Fibroblast of lung (primary cell): ENCODE results near the gene NR2F6. TPM values are rescaled to one million over a fixed set of nuclear protein-coding genes. Genes with fewer than 3 reads are reported as not detected.
A peak's percentile ranks its signal among the peaks of the same experiment; 100 is the strongest.

Source experiments
- DNase-seq, 2 donors: peaks; one replicate each; pipeline versions ENCODE4 v3.0.0 to v3.0.0-alpha.2; 2010; ENCODE audit warnings: low read depth in 2 of 2
- H2AFZ ChIP-seq: 2 replicates; pipeline ENCODE4 v1.5.1; 2012; ENCODE audit warnings: low read length, control low read depth, inconsistent platforms
- H3K27ac ChIP-seq: 2 replicates; pipeline ENCODE4 v1.5.1; 2011; ENCODE audit warnings: low read length, control low read depth; ENCODE audit not compliant: insufficient read depth
- H3K27me3 ChIP-seq: 2 replicates; pipeline ENCODE4 v1.5.1; 2011; ENCODE audit warnings: mild to moderate bottlenecking, low read length; ENCODE audit not compliant: control insufficient read depth, insufficient read depth
- H3K36me3 ChIP-seq: 2 replicates; pipeline ENCODE4 v1.5.1; 2011; ENCODE audit warnings: low read length; ENCODE audit not compliant: control insufficient read depth, insufficient read depth
- H3K4me1 ChIP-seq: 2 replicates; pipeline ENCODE4 v1.5.1; 2011; ENCODE audit warnings: low read length; ENCODE audit not compliant: control insufficient read depth, insufficient read depth; ENCODE audit errors: extremely low read depth
- H3K4me2 ChIP-seq: 2 replicates; pipeline ENCODE4 v1.5.1; 2011; ENCODE audit warnings: low read length, control low read depth; ENCODE audit not compliant: insufficient read depth; ENCODE audit errors: extremely low read depth
- H3K4me3 ChIP-seq, 4 experiments: fragments of 200-600 bp in 1 of 4; sonication (generic) in 1 of 4; replicated peaks in 1 of 4; 2 replicates each; pipeline ENCODE4 v1.5.1; 2011 to 2016; ENCODE audit warnings: low read length in 4 of 4, low read depth in 3 of 4, mild to moderate bottlenecking in 3 of 4, control low read depth in 2 of 4, inconsistent platforms in 1 of 4, mixed read lengths in 1 of 4; ENCODE audit not compliant: insufficient read depth in 1 of 4; ENCODE audit errors: control extremely low read depth in 1 of 4
- H3K79me2 ChIP-seq: 2 replicates; pipeline ENCODE4 v1.5.1; 2012; ENCODE audit warnings: mild to moderate bottlenecking, low read length, inconsistent platforms; ENCODE audit not compliant: control insufficient read depth, insufficient read depth
- H3K9ac ChIP-seq: 2 replicates; pipeline ENCODE4 v1.5.1; 2011; ENCODE audit warnings: mild to moderate bottlenecking, low read length, control low read depth; ENCODE audit not compliant: insufficient read depth
- H3K9me3 ChIP-seq: 2 replicates; pipeline ENCODE4 v1.5.1; 2012; ENCODE audit warnings: low read depth, low read length; ENCODE audit not compliant: control insufficient read depth, insufficient read depth
- H4K20me1 ChIP-seq: 2 replicates; pipeline ENCODE4 v1.5.1; 2011; ENCODE audit warnings: low read length; ENCODE audit not compliant: control insufficient read depth, insufficient read depth; ENCODE audit errors: extremely low read depth
- EZH2 ChIP-seq: IDR thresholded peaks from 2 replicates; pipeline ENCODE4 v1.5.1; 2012; ENCODE audit warnings: low read length, control low read depth, mild to moderate bottlenecking; ENCODE audit errors: missing control alignments
- polyA plus RNA-seq, 2 donors: library from polyadenylated mRNA; depleted of rRNA in 1 of 2; stranded (reverse) in 1 of 2; unstranded in 1 of 2; fragments of >200 nt; gene quantifications; 2 replicates each; pipeline ENCODE4 v1.2.1, GENCODE V29; 2011 to 2012; ENCODE audit warnings: missing spikeins in 1 of 2
- total RNA-seq: library from RNA; depleted of rRNA; stranded (reverse); fragments of >200 nt; gene quantifications from 2 replicates; pipeline ENCODE4 v1.2.1, GENCODE V29; 2014
- TF ChIP-seq, protein P1 (sequence below), 2 donors: IDR thresholded peaks in 1 of 2; conservative IDR thresholded peaks in 1 of 2; 1 replicate in 1 of 2; 2 replicates in 1 of 2; pipeline ENCODE4 v1.5.1; 2011 to 2012; ENCODE audit warnings: low read length in 2 of 2, control low read depth in 1 of 2, inconsistent platforms in 1 of 2, low read depth in 1 of 2, mild to moderate bottlenecking in 1 of 2

Gene NR2F6
- total and polyA plus RNA-seq, 2 donors (not counting 1 experiment from before 2014, with no cell fraction given), result 9.6 to 42.4 TPM

DNA sequence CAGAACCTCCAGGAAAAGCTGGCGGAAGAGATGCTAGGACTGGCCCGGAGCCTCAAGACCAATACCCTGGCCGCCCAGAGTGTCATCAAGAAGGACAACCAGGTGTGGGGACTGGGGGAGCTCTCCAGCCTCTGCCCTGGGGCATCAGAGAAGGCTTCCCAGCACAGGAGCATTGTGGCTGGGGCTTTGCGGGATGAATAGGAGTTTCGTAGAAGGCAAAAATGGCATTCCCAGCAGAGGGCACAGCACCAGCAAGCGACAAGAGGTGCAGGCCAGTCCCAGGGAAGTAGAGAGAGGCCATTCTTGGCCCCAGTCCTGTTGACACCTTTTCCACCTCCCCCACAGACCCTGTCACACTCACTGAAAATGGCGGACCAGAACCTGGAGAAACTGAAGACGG is 26.4 kb downstream of the NR2F6 start:
- no peak for TF ChIP-seq EZH2
- Histone ChIP-seq H3K27ac (no peak overlapping the region), H4K20me1 (no peaks in the 10 kb centered on the region), H3K9ac (no peak overlapping the region), H2AFZ (no peak overlapping the region), H3K9me3 (no peaks in the 10 kb centered on the region), H3K27me3 (no peaks in the 10 kb centered on the region), H3K79me2 (no peaks in the 10 kb centered on the region), H3K36me3 (peaks cover 11% of the 10 kb centered on the region), H3K4me2 (no peak overlapping the region), H3K4me1 (peaks cover 8% of the 10 kb centered on the region), H3K4me3 (no peak overlapping the region)
- DNase-seq, result no peak

- H3K4me2 ChIP-seq, result peak overlapping the region; percentile 58
- TF ChIP-seq, protein P1, sequence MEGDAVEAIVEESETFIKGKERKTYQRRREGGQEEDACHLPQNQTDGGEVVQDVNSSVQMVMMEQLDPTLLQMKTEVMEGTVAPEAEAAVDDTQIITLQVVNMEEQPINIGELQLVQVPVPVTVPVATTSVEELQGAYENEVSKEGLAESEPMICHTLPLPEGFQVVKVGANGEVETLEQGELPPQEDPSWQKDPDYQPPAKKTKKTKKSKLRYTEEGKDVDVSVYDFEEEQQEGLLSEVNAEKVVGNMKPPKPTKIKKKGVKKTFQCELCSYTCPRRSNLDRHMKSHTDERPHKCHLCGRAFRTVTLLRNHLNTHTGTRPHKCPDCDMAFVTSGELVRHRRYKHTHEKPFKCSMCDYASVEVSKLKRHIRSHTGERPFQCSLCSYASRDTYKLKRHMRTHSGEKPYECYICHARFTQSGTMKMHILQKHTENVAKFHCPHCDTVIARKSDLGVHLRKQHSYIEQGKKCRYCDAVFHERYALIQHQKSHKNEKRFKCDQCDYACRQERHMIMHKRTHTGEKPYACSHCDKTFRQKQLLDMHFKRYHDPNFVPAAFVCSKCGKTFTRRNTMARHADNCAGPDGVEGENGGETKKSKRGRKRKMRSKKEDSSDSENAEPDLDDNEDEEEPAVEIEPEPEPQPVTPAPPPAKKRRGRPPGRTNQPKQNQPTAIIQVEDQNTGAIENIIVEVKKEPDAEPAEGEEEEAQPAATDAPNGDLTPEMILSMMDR (conservative IDR thresholded peaks at IDR 0.05 in 1 of 2, IDR thresholded peaks at IDR 0.05 in 1 of 2; ENCODE audit: low read depth in 1 of 2, low read length in 2 of 2), result no peak
- no peak for TF ChIP-seq EZH2
- no peak overlapping the region for H3K9ac ChIP-seq
- no peak overlapping the region for H2AFZ ChIP-seq
- H3K9me3 ChIP-seq, result no peaks in the 10 kb centered on the region
- DNase-seq, result no peak
- H3K36me3 ChIP-seq, result peaks cover 20% of the 10 kb centered on the region
- no peaks in the 10 kb centered on the region for H3K27me3 ChIP-seq
- peak overlapping the region; percentile 63 to 80 (median 67) for H3K4me3 ChIP-seq
- H4K20me1 ChIP-seq, result no peaks in the 10 kb centered on the region
- peak overlapping the region; percentile 36 for H3K27ac ChIP-seq
- H3K4me1 ChIP-seq, result peaks cover 8% of the 10 kb centered on the region
- H3K79me2 ChIP-seq, result no peaks in the 10 kb centered on the region
These were observed 29.6 kb downstream of the NR2F6 start for GRCh38 chr19:17216058-17216670.

- Histone ChIP-seq H2AFZ (peak within 1 kb of the TSS; percentile 83), H3K4me1 (peaks cover 8% of the 10 kb centered on the region), H3K27ac (peak within 1 kb of the TSS; percentile 95), H3K4me2 (peak within 1 kb of the TSS; percentile 58), H3K9me3 (no peaks in the 10 kb centered on the region), H3K79me2 (no peaks in the 10 kb centered on the region), H3K9ac (peak within 1 kb of the TSS; percentile 96), H3K4me3 (peak within 1 kb of the TSS; percentile 63 to 80 (median 67)), H3K36me3 (peaks cover 22% of the 10 kb centered on the region), H3K27me3 (no peaks in the 10 kb centered on the region), H4K20me1 (no peaks in the 10 kb centered on the region)
- TF ChIP-seq EZH2, result no peak
- TF ChIP-seq, protein P1 (conservative IDR thresholded peaks at IDR 0.05 in 1 of 2, IDR thresholded peaks at IDR 0.05 in 1 of 2; ENCODE audit: low read depth in 1 of 2, low read length in 2 of 2), result no peak
- DNase-seq, result peak; percentile 91 to 92
These were observed 30.4 kb downstream of the NR2F6 start, which contains the start of gene USE1 for GRCh38 chr19:17215127-17215971. TSS of gene USE1 (plus strand) at chr19:17215357. CDS start at chr19:17215406, 49 bp downstream.
